Lower leg skin (tissue), 3 donors: ENCODE data around the gene TCN2.

Experiments
- POLR2A ChIP-seq, 2 donors: fragments of 450-650 bp; IDR thresholded peaks; one replicate each; pipeline ENCODE4 v1.6.1; 2016 to 2017; ENCODE audit warnings: antibody characterized with exemption in 2 of 2, mild to moderate bottlenecking in 1 of 2, moderate library complexity in 1 of 2
- TF ChIP-seq, protein P1 (sequence below), 3 donors: fragments of 450-650 bp; IDR thresholded peaks; one replicate each; pipeline ENCODE4 v1.5.1; 2016; ENCODE audit warnings: antibody characterized with exemption in 3 of 3, mild to moderate bottlenecking in 3 of 3, moderate library complexity in 2 of 3

DNA sequence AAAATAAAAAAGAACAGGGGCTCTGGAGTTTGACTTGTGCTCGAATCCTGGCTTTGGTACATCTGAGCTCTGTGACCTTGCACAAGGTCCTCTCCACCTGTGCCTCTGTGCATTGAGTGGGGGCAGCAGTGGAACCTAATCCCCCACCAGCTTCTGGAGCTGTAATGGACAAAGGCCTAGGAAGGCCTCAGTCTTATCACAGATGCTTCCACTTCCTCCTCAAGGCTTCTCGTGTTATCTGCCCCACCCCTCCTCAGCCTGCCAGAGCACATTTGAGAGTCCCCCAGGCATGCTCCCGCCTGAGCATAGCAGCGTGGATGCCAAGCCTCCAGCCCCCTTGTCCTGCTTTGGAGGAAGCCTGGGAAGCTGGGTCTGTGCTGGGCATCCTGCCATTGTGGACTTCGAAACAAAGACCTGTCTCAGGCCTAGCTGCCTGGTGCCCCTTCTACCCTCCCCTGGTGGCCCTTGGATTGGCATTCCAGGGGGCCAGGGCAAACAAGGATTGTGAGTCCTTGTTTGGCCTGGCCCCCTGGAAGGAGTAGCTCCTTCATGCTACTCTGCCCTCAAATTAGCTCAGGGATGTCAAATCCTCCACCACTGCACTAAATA is 43.6 kb downstream of the TCN2 start:
- TF ChIP-seq, protein P1, sequence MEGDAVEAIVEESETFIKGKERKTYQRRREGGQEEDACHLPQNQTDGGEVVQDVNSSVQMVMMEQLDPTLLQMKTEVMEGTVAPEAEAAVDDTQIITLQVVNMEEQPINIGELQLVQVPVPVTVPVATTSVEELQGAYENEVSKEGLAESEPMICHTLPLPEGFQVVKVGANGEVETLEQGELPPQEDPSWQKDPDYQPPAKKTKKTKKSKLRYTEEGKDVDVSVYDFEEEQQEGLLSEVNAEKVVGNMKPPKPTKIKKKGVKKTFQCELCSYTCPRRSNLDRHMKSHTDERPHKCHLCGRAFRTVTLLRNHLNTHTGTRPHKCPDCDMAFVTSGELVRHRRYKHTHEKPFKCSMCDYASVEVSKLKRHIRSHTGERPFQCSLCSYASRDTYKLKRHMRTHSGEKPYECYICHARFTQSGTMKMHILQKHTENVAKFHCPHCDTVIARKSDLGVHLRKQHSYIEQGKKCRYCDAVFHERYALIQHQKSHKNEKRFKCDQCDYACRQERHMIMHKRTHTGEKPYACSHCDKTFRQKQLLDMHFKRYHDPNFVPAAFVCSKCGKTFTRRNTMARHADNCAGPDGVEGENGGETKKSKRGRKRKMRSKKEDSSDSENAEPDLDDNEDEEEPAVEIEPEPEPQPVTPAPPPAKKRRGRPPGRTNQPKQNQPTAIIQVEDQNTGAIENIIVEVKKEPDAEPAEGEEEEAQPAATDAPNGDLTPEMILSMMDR (IDR thresholded peaks at IDR 0.05) = no peak
- no peak for TF ChIP-seq POLR2A (IDR thresholded peaks at IDR 0.05)
